ENCODE measurements around the gene PTPDC1.

The PTPDC1 gene

DNA sequence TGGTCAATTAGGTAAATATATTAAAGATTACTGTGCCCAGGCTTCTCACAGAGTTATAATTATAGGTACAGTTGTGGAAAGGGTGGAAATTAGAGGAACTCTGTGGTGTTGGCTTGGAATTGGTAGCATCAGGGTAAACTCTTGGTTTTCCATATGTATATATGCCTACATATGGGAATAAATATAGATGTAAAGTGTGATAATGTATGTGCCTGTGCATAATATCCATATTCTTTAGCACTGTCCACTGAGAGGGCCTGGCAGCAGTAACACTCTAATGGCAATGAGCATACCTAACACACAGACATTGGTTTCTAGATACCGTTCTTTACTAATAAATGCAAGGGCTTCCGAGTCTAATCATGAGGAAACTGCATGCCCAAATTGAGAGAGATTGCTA, 4.0 kb upstream of the PTPDC1 start:
- TF ChIP-seq, protein P1, sequence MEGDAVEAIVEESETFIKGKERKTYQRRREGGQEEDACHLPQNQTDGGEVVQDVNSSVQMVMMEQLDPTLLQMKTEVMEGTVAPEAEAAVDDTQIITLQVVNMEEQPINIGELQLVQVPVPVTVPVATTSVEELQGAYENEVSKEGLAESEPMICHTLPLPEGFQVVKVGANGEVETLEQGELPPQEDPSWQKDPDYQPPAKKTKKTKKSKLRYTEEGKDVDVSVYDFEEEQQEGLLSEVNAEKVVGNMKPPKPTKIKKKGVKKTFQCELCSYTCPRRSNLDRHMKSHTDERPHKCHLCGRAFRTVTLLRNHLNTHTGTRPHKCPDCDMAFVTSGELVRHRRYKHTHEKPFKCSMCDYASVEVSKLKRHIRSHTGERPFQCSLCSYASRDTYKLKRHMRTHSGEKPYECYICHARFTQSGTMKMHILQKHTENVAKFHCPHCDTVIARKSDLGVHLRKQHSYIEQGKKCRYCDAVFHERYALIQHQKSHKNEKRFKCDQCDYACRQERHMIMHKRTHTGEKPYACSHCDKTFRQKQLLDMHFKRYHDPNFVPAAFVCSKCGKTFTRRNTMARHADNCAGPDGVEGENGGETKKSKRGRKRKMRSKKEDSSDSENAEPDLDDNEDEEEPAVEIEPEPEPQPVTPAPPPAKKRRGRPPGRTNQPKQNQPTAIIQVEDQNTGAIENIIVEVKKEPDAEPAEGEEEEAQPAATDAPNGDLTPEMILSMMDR (IDR thresholded peaks at IDR 0.05; ENCODE audit: low read length, missing control alignments): no peak
- H3K4me3 ChIP-seq (replicated peaks; ENCODE audit: low read depth, low read length): no peak overlapping the region
- no peak for DNase-seq (ENCODE audit: low read depth)

DNA sequence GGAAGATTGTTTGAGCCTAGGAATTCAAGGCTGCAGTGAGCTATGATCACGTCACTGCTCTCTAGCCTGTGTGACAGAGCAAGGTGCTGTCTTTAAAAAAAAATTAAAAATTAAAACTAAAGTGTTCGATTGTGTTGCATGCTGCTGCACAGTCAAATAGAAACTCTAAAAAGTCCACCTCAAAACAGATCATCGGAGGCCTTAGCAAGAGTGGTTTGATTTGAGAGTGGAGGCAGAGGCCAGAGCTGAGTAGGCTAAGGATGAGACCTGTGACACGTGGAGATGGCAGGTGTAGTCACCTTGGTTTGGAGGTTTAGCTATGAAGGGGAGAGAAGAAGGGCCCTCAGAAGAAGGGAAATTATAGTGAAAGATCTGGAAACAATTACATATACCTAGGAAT, 2.8 kb upstream of the PTPDC1 start:
- TF ChIP-seq, protein P1 (IDR thresholded peaks at IDR 0.05; ENCODE audit: low read length, missing control alignments): no peak
- no peak overlapping the region for H3K4me3 ChIP-seq (replicated peaks; ENCODE audit: low read depth, low read length)
- no peak for DNase-seq (ENCODE audit: low read depth)

DNA sequence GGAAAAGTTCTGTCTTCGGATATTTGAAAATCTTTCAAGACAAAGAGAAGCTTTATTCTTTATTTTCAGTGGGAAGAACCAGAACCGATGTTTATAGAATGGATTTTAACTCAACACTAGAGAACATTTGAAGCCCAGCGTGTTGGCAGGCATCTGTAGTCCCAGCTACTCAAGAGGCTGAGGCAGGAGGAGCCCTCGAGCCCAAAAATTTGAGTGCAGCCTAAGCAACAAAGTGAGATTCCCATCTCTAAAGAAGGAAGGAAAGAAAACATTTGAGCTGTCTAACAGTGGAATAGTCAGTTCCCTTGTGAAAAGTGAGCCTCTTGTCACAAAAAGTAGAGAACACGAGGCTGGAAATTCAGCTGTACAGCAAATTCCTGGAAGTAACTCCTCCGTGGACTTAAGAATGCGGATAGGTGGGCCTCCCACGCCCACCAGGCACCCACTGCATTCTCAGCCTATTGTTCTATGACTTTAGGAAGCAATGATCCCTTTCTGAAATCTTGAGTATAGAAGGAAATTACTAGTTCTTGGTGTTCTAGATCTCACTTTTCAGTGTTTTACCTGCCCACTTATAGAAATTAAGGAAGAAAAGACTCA, 2.3 kb upstream of the PTPDC1 start:
- TF ChIP-seq, protein P1 (IDR thresholded peaks at IDR 0.05; ENCODE audit: low read length, missing control alignments): no peak
- no peak overlapping the region for H3K4me3 ChIP-seq (replicated peaks; ENCODE audit: low read depth, low read length)
- peak; percentile 61 for DNase-seq (ENCODE audit: low read depth)

DNA sequence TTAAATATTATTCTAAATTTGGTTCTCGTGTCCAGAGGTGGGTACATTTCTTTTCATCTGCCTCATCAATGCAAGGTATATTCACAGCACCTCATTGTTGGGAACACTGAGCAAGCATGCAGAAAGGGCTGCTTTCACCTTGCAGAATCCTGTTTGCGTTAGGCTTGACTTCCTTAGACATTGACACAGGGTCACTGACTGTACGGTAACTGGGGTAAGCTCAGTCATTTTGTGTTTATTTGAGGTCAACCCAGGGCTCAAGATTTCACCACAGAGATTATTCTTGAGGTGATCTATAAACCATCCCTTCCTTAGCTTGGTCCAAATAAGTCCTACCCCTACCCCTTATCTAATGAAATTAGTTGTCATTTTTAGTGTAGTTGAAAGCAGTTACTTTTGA, 1.7 kb upstream of the PTPDC1 start:
- H3K4me3 ChIP-seq (replicated peaks; ENCODE audit: low read depth, low read length): no peak overlapping the region
- TF ChIP-seq, protein P1 (IDR thresholded peaks at IDR 0.05; ENCODE audit: low read length, missing control alignments): no peak
- no peak for DNase-seq (ENCODE audit: low read depth)

DNA sequence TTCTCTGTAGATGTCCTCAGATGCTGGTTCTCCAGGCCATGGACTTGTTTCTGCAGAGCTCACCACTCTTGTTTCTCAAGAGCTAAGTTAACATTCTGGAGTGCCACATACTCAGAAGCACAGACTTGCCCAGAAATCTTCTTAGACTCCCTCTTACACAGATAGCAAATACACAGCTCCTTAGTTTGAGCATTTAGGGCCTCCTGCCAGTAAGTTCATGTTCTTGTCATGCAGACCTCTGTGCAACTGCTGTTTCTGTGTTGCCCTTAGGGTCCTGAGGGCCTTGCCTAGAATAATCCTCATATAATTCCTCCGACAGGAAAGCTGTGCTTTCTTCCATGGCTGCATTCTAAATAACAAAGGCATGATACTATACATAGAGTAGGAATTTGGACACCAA, 1.3 kb upstream of the PTPDC1 start:
- peak; percentile 52 for DNase-seq (ENCODE audit: low read depth)
- TF ChIP-seq, protein P1 (IDR thresholded peaks at IDR 0.05; ENCODE audit: low read length, missing control alignments): no peak
- H3K4me3 ChIP-seq (replicated peaks; ENCODE audit: low read depth, low read length): no peak overlapping the region

DNA sequence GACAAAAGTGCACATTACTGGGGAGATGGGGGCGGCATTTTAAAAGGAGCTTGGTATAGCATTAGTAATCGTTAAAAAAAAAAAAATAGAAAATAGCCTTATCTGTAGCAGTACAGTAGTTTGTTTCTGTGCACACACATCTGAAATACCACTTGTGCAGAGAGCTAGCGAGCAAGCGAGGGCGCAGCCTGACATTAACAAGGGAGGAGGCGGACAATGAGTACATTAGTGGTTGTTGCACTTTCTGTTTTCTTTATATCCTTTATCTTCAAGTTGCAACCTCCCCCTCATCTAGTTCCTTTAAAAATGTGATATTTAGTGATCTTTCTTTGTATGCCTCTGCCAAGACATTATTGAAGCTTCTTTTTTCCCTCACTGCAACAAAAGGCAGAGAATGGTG, 880 bp upstream of the PTPDC1 start:
- DNase-seq (ENCODE audit: low read depth): peak; percentile 74
- TF ChIP-seq, protein P1 (IDR thresholded peaks at IDR 0.05; ENCODE audit: low read length, missing control alignments): no peak
- H3K4me3 ChIP-seq (replicated peaks; ENCODE audit: low read depth, low read length): peak overlapping the region; percentile 28

DNA sequence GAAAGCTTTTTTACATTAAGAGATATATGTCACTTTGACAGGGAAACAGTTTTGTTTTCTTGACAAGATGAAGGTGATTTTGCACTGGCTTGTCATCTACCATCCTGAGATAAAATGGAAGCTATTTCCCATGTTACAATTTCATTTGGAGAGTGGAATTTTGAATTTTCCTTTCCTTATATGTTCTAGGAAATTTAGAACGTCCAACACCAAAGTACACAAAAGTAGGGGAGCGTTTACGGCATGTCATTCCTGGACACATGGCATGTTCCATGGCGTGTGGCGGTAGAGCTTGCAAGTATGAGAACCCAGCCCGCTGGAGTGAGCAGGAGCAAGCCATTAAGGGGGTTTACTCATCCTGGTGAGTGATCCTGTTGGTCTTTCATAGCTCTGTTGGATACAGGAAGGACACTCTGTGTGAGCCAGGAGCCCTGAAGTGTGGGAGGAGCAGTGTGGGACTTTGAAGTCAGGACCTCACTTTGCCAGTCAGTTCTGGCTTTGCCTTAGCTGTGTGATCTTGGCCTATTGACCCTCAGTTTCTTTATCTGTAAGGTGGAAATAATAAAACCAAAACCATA, 887 bp downstream of the PTPDC1 start:
- H3K4me3 ChIP-seq (replicated peaks; ENCODE audit: low read depth, low read length): no peak overlapping the region
- peak; percentile 49 for DNase-seq (ENCODE audit: low read depth)
- TF ChIP-seq, protein P1 (IDR thresholded peaks at IDR 0.05; ENCODE audit: low read length, missing control alignments): no peak
